GM15510 (cell line): ENCODE measurements around the gene BACE2.

Experiments
- POLR2A ChIP-seq: IDR thresholded peaks from 3 replicates; pipeline ENCODE4 v1.6.1; 2011; ENCODE audit warnings: borderline replicate concordance; ENCODE audit not compliant: insufficient read length; ENCODE audit errors: extremely low read depth

The BACE2 gene

GRCh38 chr21:41164052-41164451 lies 3.9 kb upstream of the BACE2 start:
- no peak for TF ChIP-seq POLR2A

- no peak for TF ChIP-seq POLR2A
Measured at GRCh38 chr21:41164981-41165655, 2.8 kb upstream of the BACE2 start.

GRCh38 chr21:41166884-41167283 lies 1.1 kb upstream of the BACE2 start:
- TF ChIP-seq POLR2A = no peak

GRCh38 chr21:41168391-41169257 lies 664 bp downstream of the BACE2 start:
- TF ChIP-seq POLR2A = no peak

- TF ChIP-seq POLR2A = no peak
Measured at GRCh38 chr21:41169258-41169576, 1.3 kb downstream of the BACE2 start.

GRCh38 chr21:41169701-41170100 lies 1.7 kb downstream of the BACE2 start:
- no peak for TF ChIP-seq POLR2A

GRCh38 chr21:41170442-41170841 lies 2.5 kb downstream of the BACE2 start:
- TF ChIP-seq POLR2A = no peak

- TF ChIP-seq POLR2A = no peak
Measured at GRCh38 chr21:41170859-41171609, 3.1 kb downstream of the BACE2 start.

- no peak for TF ChIP-seq POLR2A
Measured at GRCh38 chr21:41175080-41175479, 7.1 kb downstream of the BACE2 start.

- no peak for TF ChIP-seq POLR2A
Measured at GRCh38 chr21:41176846-41177245, 8.9 kb downstream of the BACE2 start.

GRCh38 chr21:41180752-41181151 lies 12.8 kb downstream of the BACE2 start:
- no peak for TF ChIP-seq POLR2A

GRCh38 chr21:41182547-41182946 lies 14.6 kb downstream of the BACE2 start:
- no peak for TF ChIP-seq POLR2A

- no peak for TF ChIP-seq POLR2A
Measured at GRCh38 chr21:41183575-41183974, 15.6 kb downstream of the BACE2 start.

GRCh38 chr21:41185802-41186201 lies 17.8 kb downstream of the BACE2 start:
- TF ChIP-seq POLR2A = no peak

- no peak for TF ChIP-seq POLR2A
Measured at GRCh38 chr21:41186755-41187536, 19.0 kb downstream of the BACE2 start.

GRCh38 chr21:41187537-41188025 lies 19.6 kb downstream of the BACE2 start:
- TF ChIP-seq POLR2A = no peak
